ENCODE measurements around the gene SCFD2.

GRCh38 chr4:52977252-52977651, 388.6 kb downstream of the SCFD2 start:
- TF ChIP-seq CTCF (conservative IDR thresholded peaks at IDR 0.05 in 1 of 2, IDR thresholded peaks at IDR 0.05 in 1 of 2; ENCODE audit: extremely low read depth in 1 of 2, insufficient read depth in 1 of 2, low read depth in 1 of 2, low read length in 2 of 2) (no peak), EZH2 (IDR thresholded peaks at IDR 0.05; ENCODE audit: borderline replicate concordance, low read length) (no peak)
